Gastrocnemius medialis (tissue), 4 donors: ENCODE measurements around the gene ZAR1L. TPM values are rescaled to one million over a fixed set of nuclear protein-coding genes. Genes with fewer than 3 reads are reported as not detected.

ENCODE experiments used
- ATAC-seq, 2 donors: fragments of 150-250 bp; one replicate each; pipeline ENCODE4 v1.9.1; 2016
- DNase-seq, 2 donors: peaks; one replicate each; pipeline ENCODE4 v3.0.0-alpha.2; 2019
- H3K27ac ChIP-seq, 4 donors: fragments of 200-600 bp; sonication (generic); 1 replicate in 1 of 4; 2 replicates in 3 of 4; pipeline ENCODE4 v1.5.1; 2016 to 2018; ENCODE audit warnings: mild to moderate bottlenecking in 2 of 4, moderate library complexity in 1 of 4
- H3K27me3 ChIP-seq, 3 donors: fragments of 200-600 bp; sonication (generic) in 2 of 3; 1 replicate in 1 of 3; 2 replicates in 2 of 3; pipeline versions ENCODE4 v1.5.1 to v1.6.0; 2016 to 2019; ENCODE audit warnings: mild to moderate bottlenecking in 1 of 3, moderate library complexity in 1 of 3
- H3K36me3 ChIP-seq, 2 donors: fragments of 200-600 bp; sonication (generic) in 1 of 2; one replicate each; pipeline ENCODE4 v1.5.1; 2017 to 2018
- H3K4me1 ChIP-seq, 2 donors: fragments of 200-600 bp; sonication (generic) in 1 of 2; one replicate each; pipeline ENCODE4 v1.5.1; 2016 to 2017; ENCODE audit warnings: mild to moderate bottlenecking in 2 of 2
- H3K4me3 ChIP-seq, 4 donors: fragments of 200-600 bp; sonication (generic) in 3 of 4; 1 replicate in 1 of 4; 2 replicates in 3 of 4; pipeline ENCODE4 v1.5.1; 2016 to 2019; ENCODE audit warnings: mild to moderate bottlenecking in 2 of 4
- H3K9me3 ChIP-seq, 3 donors: fragments of 200-600 bp; sonication (generic) in 2 of 3; 1 replicate in 1 of 3; 2 replicates in 2 of 3; pipeline ENCODE4 v1.5.1; 2016 to 2019
- CTCF ChIP-seq, 5 experiments: fragments of 450-650 bp in 3 of 5; fragments of 200-600 bp in 2 of 5; sonication (generic) in 2 of 5; IDR thresholded peaks in 4 of 5; conservative IDR thresholded peaks in 1 of 5; 1 replicate in 4 of 5; 2 replicates in 1 of 5; pipeline ENCODE4 v1.5.1; 2016 to 2019; ENCODE audit warnings: antibody characterized with exemption in 5 of 5, mild to moderate bottlenecking in 3 of 5, moderate library complexity in 3 of 5
- POLR2A ChIP-seq, 2 donors: fragments of 450-650 bp; IDR thresholded peaks; one replicate each; pipeline ENCODE4 v1.6.1; 2017; ENCODE audit warnings: antibody characterized with exemption in 2 of 2, mild to moderate bottlenecking in 2 of 2, moderate library complexity in 2 of 2
- in situ Hi-C, 4 donors: fragments of 200-750 bp; cut with MboI; loops; one replicate each; pipeline versions ENCODE4 v1.15.0 to v1.8.0; 2017; ENCODE audit warnings: low sequenced_read_pairs in 4 of 4
- intact Hi-C: fragments of 100-400 bp; cut with DNase I; formaldehyde crosslinking; loops from one replicate; pipeline ENCODE4 v1.15.1; 2023; ENCODE audit warnings: low total_unique reads
- total RNA-seq, 4 donors: library from RNA; depleted of rRNA; stranded (reverse); fragments of >200 nt; gene quantifications; one replicate each; pipeline versions ENCODE4 v1.1.0 to v1.2.3, GENCODE V29; 2016

ZAR1L gene
- total RNA-seq, 4 donors from 2014 or later, result not detected

- Histone ChIP-seq H3K27ac (no peak overlapping the region), H3K4me1 (no peaks in the 10 kb centered on the region), H3K27me3 (no peaks in the 10 kb centered on the region), H3K9me3 (no peaks in the 10 kb centered on the region), H3K4me3 (no peak overlapping the region), H3K36me3 (peaks cover 0 to 9% of the 10 kb centered on the region in 2 donors)
- in situ Hi-C loops (loop anchor here (5.0 to 25.0 kb wide), 4 partner anchors 288 to 388 kb away; no protein-coding TSS in a partner anchor), intact Hi-C loops (no loop called here)
- DNase-seq, result no peak
- ATAC-seq, result no peak
- TF ChIP-seq CTCF (IDR thresholded peaks at IDR 0.05 in 4 of 5, conservative IDR thresholded peaks at IDR 0.05 in 1 of 5) (no peak), POLR2A (IDR thresholded peaks at IDR 0.05) (no peak)
Observed at GRCh38 chr13:32299893-32300292, 15.3 kb downstream of the ZAR1L start.

GRCh38 chr13:32298695-32299094, 16.5 kb downstream of the ZAR1L start:
- H3K27ac ChIP-seq, result no peak overlapping the region
- DNase-seq, result no peak
- TF ChIP-seq CTCF (IDR thresholded peaks at IDR 0.05 in 4 of 5, conservative IDR thresholded peaks at IDR 0.05 in 1 of 5) (no peak), POLR2A (IDR thresholded peaks at IDR 0.05) (no peak)
- no peaks in the 10 kb centered on the region for H3K9me3 ChIP-seq
- intact Hi-C loops (no loop called here), in situ Hi-C loops (no loop called here)
- peaks cover 0 to 9% of the 10 kb centered on the region in 2 donors for H3K36me3 ChIP-seq
- no peak for ATAC-seq
- H3K4me1 ChIP-seq, result no peaks in the 10 kb centered on the region
- H3K27me3 ChIP-seq, result no peaks in the 10 kb centered on the region
- no peak overlapping the region for H3K4me3 ChIP-seq

DNA sequence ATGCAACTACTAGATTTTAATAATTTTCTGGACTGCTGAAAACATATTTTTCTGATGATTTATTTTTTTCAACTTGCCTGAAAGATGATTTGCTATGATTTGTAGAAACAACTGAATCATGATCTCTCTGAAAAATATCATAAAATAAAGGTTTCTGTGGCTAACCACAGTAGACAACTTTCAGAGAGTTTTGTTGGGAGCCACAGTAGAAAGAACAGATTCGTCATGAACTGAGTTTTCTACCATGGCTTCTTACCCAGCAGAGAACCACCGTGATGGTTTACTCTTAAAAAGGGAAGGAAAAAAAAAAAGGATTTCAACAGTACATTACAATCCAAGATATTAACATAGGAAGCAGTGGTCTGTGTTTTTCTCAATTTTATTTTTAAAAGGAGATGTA, 18.0 kb downstream of the ZAR1L start:
- Histone ChIP-seq H3K27me3 (no peaks in the 10 kb centered on the region), H3K27ac (no peak overlapping the region), H3K4me1 (no peaks in the 10 kb centered on the region), H3K36me3 (peaks cover 0 to 9% of the 10 kb centered on the region in 2 donors), H3K4me3 (no peak overlapping the region), H3K9me3 (no peaks in the 10 kb centered on the region)
- DNase-seq (no peak), ATAC-seq (no peak)
- intact Hi-C loops (no loop called here), in situ Hi-C loops (no loop called here)
- TF ChIP-seq CTCF (IDR thresholded peaks at IDR 0.05 in 4 of 5, conservative IDR thresholded peaks at IDR 0.05 in 1 of 5), result no peak
- no peak for TF ChIP-seq POLR2A (IDR thresholded peaks at IDR 0.05)

GRCh38 chr13:32285633-32285965, 29.6 kb downstream of the ZAR1L start:
- DNase-seq (no peak), ATAC-seq (no peak)
- no peak overlapping the region for H3K4me3 ChIP-seq
- in situ Hi-C loops (no loop called here), intact Hi-C loops (no loop called here)
- H3K27me3 ChIP-seq, result no peaks in the 10 kb centered on the region
- H3K36me3 ChIP-seq, result peaks cover 0 to 33% of the 10 kb centered on the region in 2 donors
- H3K9me3 ChIP-seq, result no peaks in the 10 kb centered on the region
- H3K27ac ChIP-seq, result peak overlapping the region; percentile 41 to 66 (median 58)
- H3K4me1 ChIP-seq, result peaks cover 0 to 13% of the 10 kb centered on the region in 2 donors
- TF ChIP-seq POLR2A (IDR thresholded peaks at IDR 0.05) (no peak), CTCF (IDR thresholded peaks at IDR 0.05 in 4 of 5, conservative IDR thresholded peaks at IDR 0.05 in 1 of 5) (no peak)
